Measurements from ENCODE around the gene GAS7. TPM values are rescaled to one million over a fixed set of nuclear protein-coding genes. Genes with fewer than 3 reads are reported as not detected.

Gene GAS7
- total RNA-seq, 5 donors from 2014 or later (not counting 1 experiment from before 2014, with no cell fraction given): 0.93 to 10.5 (median 3.8) TPM

GRCh38 chr17:9976283-9977179, 221.9 kb downstream of the GAS7 start:
- CTCF ChIA-PET: interaction anchor here in 1 of 2 donors (0.6 kb wide), 1 partner anchor 641 kb away, joined by 5 read pairs; no protein-coding TSS in a partner anchor
- H3K9me3 ChIP-seq: no peaks in the 10 kb centered on the region
- no peaks in the 10 kb centered on the region for H3K36me3 Mint-ChIP-seq
- peaks cover 0 to 3% of the 10 kb centered on the region in 2 experiments for H3K4me1 ChIP-seq (ENCODE audit: control insufficient read depth in 1 of 2, extremely low read depth in 1 of 2, insufficient read depth in 2 of 2, low read length in 2 of 2)
- no peak overlapping the region for H3K27ac ChIP-seq (ENCODE audit: low read length)
- H3K27ac Mint-ChIP-seq: no peak overlapping the region
- H3K36me3 ChIP-seq (ENCODE audit: control insufficient read depth in 2 of 2, extremely low read depth in 1 of 2, insufficient read depth in 1 of 2, low read length in 1 of 2): no peaks in the 10 kb centered on the region
- no peaks in the 10 kb centered on the region for H3K9me3 Mint-ChIP-seq
- 91% methylated on average over 5 of the region's 10 CpGs for WGBS (ENCODE audit: insufficient coverage)
- no peak overlapping the region for H3K4me3 Mint-ChIP-seq
- ATAC-seq (replicated peaks in 1 of 4) (no peak), DNase-seq (no peak)
- H3K27me3 Mint-ChIP-seq: peaks cover 0 to 3% of the 10 kb centered on the region in 2 donors
- H3K4me1 Mint-ChIP-seq: peaks cover 0 to 2% (median 0%) of the 10 kb centered on the region in 3 donors
- H3K4me3 ChIP-seq (ENCODE audit: control insufficient read depth in 1 of 2, extremely low read depth in 1 of 2, low read length in 1 of 2): no peak overlapping the region
- POLR2A ChIA-PET: no interaction called here
- no peaks in the 10 kb centered on the region for H3K27me3 ChIP-seq (replicated peaks in 1 of 2; ENCODE audit: control insufficient read depth in 2 of 2, extremely low read depth in 1 of 2, insufficient read depth in 2 of 2, low read length in 1 of 2)

- H3K9me3 ChIP-seq: no peaks in the 10 kb centered on the region
- Mint-ChIP-seq H3K4me1 (peaks cover 0 to 2% (median 0%) of the 10 kb centered on the region in 3 donors), H3K9me3 (no peaks in the 10 kb centered on the region), H3K27me3 (peaks cover under 1 to 3% of the 10 kb centered on the region in 2 donors), H3K36me3 (no peaks in the 10 kb centered on the region), H3K27ac (no peak overlapping the region), H3K4me3 (no peak overlapping the region)
- ATAC-seq (replicated peaks in 1 of 4) (no peak), DNase-seq (no peak)
- POLR2A ChIA-PET: interaction anchor here in 1 of 2 donors (0.5 kb wide), 1 partner anchor 189 kb away, joined by 5 read pairs; no protein-coding TSS in a partner anchor
- no peak overlapping the region for H3K4me3 ChIP-seq (ENCODE audit: control insufficient read depth in 1 of 2, extremely low read depth in 1 of 2, low read length in 1 of 2)
- CTCF ChIA-PET: no interaction called here
- H3K4me1 ChIP-seq (ENCODE audit: control insufficient read depth in 1 of 2, extremely low read depth in 1 of 2, insufficient read depth in 2 of 2, low read length in 2 of 2): no peaks in the 10 kb centered on the region
- WGBS (ENCODE audit: insufficient coverage): 97% methylated on average over 10 of the region's 16 CpGs
- H3K27ac ChIP-seq (ENCODE audit: low read length): no peak overlapping the region
- no peaks in the 10 kb centered on the region for H3K36me3 ChIP-seq (ENCODE audit: control insufficient read depth in 2 of 2, extremely low read depth in 1 of 2, insufficient read depth in 1 of 2, low read length in 1 of 2)
- H3K27me3 ChIP-seq (replicated peaks in 1 of 2; ENCODE audit: control insufficient read depth in 2 of 2, extremely low read depth in 1 of 2, insufficient read depth in 2 of 2, low read length in 1 of 2): no peaks in the 10 kb centered on the region
Measured at GRCh38 chr17:9974448-9975381, 223.7 kb downstream of the GAS7 start.

GRCh38 chr17:9973669-9974447, 224.5 kb downstream of the GAS7 start:
- DNase-seq (peak in 1 of 35 experiments; percentile 13), ATAC-seq (replicated peaks in 1 of 4) (no peak)
- Histone ChIP-seq H3K27me3 (replicated peaks in 1 of 2; ENCODE audit: control insufficient read depth in 2 of 2, extremely low read depth in 1 of 2, insufficient read depth in 2 of 2, low read length in 1 of 2) (no peaks in the 10 kb centered on the region), H3K4me3 (ENCODE audit: control insufficient read depth in 1 of 2, extremely low read depth in 1 of 2, low read length in 1 of 2) (no peak overlapping the region), H3K4me1 (ENCODE audit: control insufficient read depth in 1 of 2, extremely low read depth in 1 of 2, insufficient read depth in 2 of 2, low read length in 2 of 2) (no peaks in the 10 kb centered on the region), H3K27ac (ENCODE audit: low read length) (no peak overlapping the region), H3K9me3 (no peaks in the 10 kb centered on the region), H3K36me3 (ENCODE audit: control insufficient read depth in 2 of 2, extremely low read depth in 1 of 2, insufficient read depth in 1 of 2, low read length in 1 of 2) (no peaks in the 10 kb centered on the region)
- Mint-ChIP-seq H3K4me3 (no peak overlapping the region), H3K4me1 (peaks cover 0 to 2% (median 0%) of the 10 kb centered on the region in 3 donors), H3K27me3 (peaks cover 2 to 3% of the 10 kb centered on the region in 2 donors), H3K9me3 (no peaks in the 10 kb centered on the region), H3K36me3 (no peaks in the 10 kb centered on the region), H3K27ac (no peak overlapping the region)
- ChIA-PET POLR2A (interaction anchor here in 1 of 2 donors (0.5 kb wide), 1 partner anchor 190 kb away, joined by 5 read pairs; no protein-coding TSS in a partner anchor), CTCF (no interaction called here)
- WGBS (ENCODE audit: insufficient coverage): 88% methylated on average over 9 of the region's 13 CpGs

- Histone ChIP-seq H3K4me1 (ENCODE audit: control insufficient read depth in 1 of 2, extremely low read depth in 1 of 2, insufficient read depth in 2 of 2, low read length in 2 of 2) (no peaks in the 10 kb centered on the region), H3K27ac (ENCODE audit: low read length) (no peak overlapping the region), H3K9me3 (no peaks in the 10 kb centered on the region), H3K36me3 (ENCODE audit: control insufficient read depth in 2 of 2, extremely low read depth in 1 of 2, insufficient read depth in 1 of 2, low read length in 1 of 2) (no peaks in the 10 kb centered on the region), H3K4me3 (ENCODE audit: control insufficient read depth in 1 of 2, extremely low read depth in 1 of 2, low read length in 1 of 2) (no peak overlapping the region), H3K27me3 (replicated peaks in 1 of 2; ENCODE audit: control insufficient read depth in 2 of 2, extremely low read depth in 1 of 2, insufficient read depth in 2 of 2, low read length in 1 of 2) (no peaks in the 10 kb centered on the region)
- WGBS (ENCODE audit: insufficient coverage): 100% methylated on average over 1 of the region's 4 CpGs
- ATAC-seq (replicated peaks in 1 of 4) (no peak), DNase-seq (peak in 1 of 35 experiments; percentile 7)
- no peak overlapping the region for H3K4me3 Mint-ChIP-seq
- ChIA-PET POLR2A (no interaction called here), CTCF (no interaction called here)
- H3K9me3 Mint-ChIP-seq: no peaks in the 10 kb centered on the region
- H3K36me3 Mint-ChIP-seq: no peaks in the 10 kb centered on the region
- H3K27me3 Mint-ChIP-seq: peaks cover 2 to 3% of the 10 kb centered on the region in 2 donors
- no peaks in the 10 kb centered on the region for H3K4me1 Mint-ChIP-seq
- H3K27ac Mint-ChIP-seq: no peak overlapping the region
Measured at GRCh38 chr17:9971991-9972390, 226.4 kb downstream of the GAS7 start.

GRCh38 chr17:9969301-9969935, 229.0 kb downstream of the GAS7 start:
- no peaks in the 10 kb centered on the region for H3K4me1 ChIP-seq (ENCODE audit: control insufficient read depth in 1 of 2, extremely low read depth in 1 of 2, insufficient read depth in 2 of 2, low read length in 2 of 2)
- no peaks in the 10 kb centered on the region for H3K9me3 Mint-ChIP-seq
- no peaks in the 10 kb centered on the region for H3K9me3 ChIP-seq
- H3K27me3 Mint-ChIP-seq: peaks cover 2 to 3% of the 10 kb centered on the region in 2 donors
- H3K4me3 ChIP-seq (ENCODE audit: control insufficient read depth in 1 of 2, extremely low read depth in 1 of 2, low read length in 1 of 2): no peak overlapping the region
- WGBS (ENCODE audit: insufficient coverage): 79% methylated on average over 8 of the region's 13 CpGs
- H3K27ac ChIP-seq (ENCODE audit: low read length): no peak overlapping the region
- no peaks in the 10 kb centered on the region for H3K36me3 ChIP-seq (ENCODE audit: control insufficient read depth in 2 of 2, extremely low read depth in 1 of 2, insufficient read depth in 1 of 2, low read length in 1 of 2)
- no peak for ATAC-seq (replicated peaks in 1 of 4)
- POLR2A ChIA-PET: no interaction called here
- no peaks in the 10 kb centered on the region for H3K36me3 Mint-ChIP-seq
- CTCF ChIA-PET: interaction anchor here in 1 of 2 donors (0.6 kb wide), 1 partner anchor 35 kb away, joined by 3 read pairs; no protein-coding TSS in a partner anchor
- H3K4me3 Mint-ChIP-seq: no peak overlapping the region
- no peak overlapping the region for H3K27ac Mint-ChIP-seq
- H3K4me1 Mint-ChIP-seq: no peaks in the 10 kb centered on the region
- no peak for DNase-seq
- peaks cover 0 to under 1% of the 10 kb centered on the region in 2 experiments for H3K27me3 ChIP-seq (replicated peaks in 1 of 2; ENCODE audit: control insufficient read depth in 2 of 2, extremely low read depth in 1 of 2, insufficient read depth in 2 of 2, low read length in 1 of 2)
